Sigmoid colon (tissue), 7 donors: ENCODE data around the gene SLC22A13. TPM values are rescaled to one million over a fixed set of nuclear protein-coding genes. Genes with fewer than 3 reads are reported as not detected.

ENCODE experiments used
- DNase-seq: peaks from one replicate; pipeline ENCODE4 v3.0.0-alpha.2; 2019
- H3K27ac ChIP-seq, 4 donors: fragments of 200-600 bp; sonication (generic); one replicate each; pipeline ENCODE4 v1.5.1; 2016 to 2019; ENCODE audit warnings: mild to moderate bottlenecking in 1 of 4
- H3K27me3 ChIP-seq, 3 donors: fragments of 200-600 bp; sonication (generic); one replicate each; pipeline ENCODE4 v1.5.1; 2019; ENCODE audit warnings: mild to moderate bottlenecking in 1 of 3
- H3K36me3 ChIP-seq, 4 donors: fragments of 200-600 bp; sonication (generic); one replicate each; pipeline ENCODE4 v1.5.1; 2016 to 2019
- H3K4me1 ChIP-seq, 4 donors: fragments of 200-600 bp; sonication (generic); one replicate each; pipeline ENCODE4 v1.5.1; 2017 to 2019
- H3K4me3 ChIP-seq, 4 donors: fragments of 200-600 bp; sonication (generic); one replicate each; pipeline ENCODE4 v1.5.1; 2017 to 2019; ENCODE audit warnings: mild to moderate bottlenecking in 2 of 4, moderate library complexity in 1 of 4
- H3K9me3 ChIP-seq, 4 donors: fragments of 200-600 bp in 3 of 4; sonication (generic) in 3 of 4; one replicate each; pipeline versions ENCODE4 v1.5.1 to v1.6.1; 2013 to 2019
- EP300 ChIP-seq, 4 donors: sonication (generic); formaldehyde crosslinking; IDR thresholded peaks; one replicate each; pipeline ENCODE4 v1.6.1; 2017; ENCODE audit warnings: antibody characterized with exemption in 4 of 4
- POLR2A ChIP-seq, 2 donors: fragments of 450-650 bp; IDR thresholded peaks; one replicate each; pipeline ENCODE4 v1.6.1; 2016; ENCODE audit warnings: antibody characterized with exemption in 2 of 2, mild to moderate bottlenecking in 2 of 2, moderate library complexity in 2 of 2
- POLR2AphosphoS5 ChIP-seq, 4 donors: sonication (generic); formaldehyde crosslinking; IDR thresholded peaks; one replicate each; pipeline ENCODE4 v1.6.1; 2017; ENCODE audit warnings: antibody characterized with exemption in 4 of 4
- WGBS, 2 donors: extraction: QIAGEN DNeasy Blood & Tissue Kit; methylation state at CpG; one replicate each; pipeline ENCODE4 v1.1.7; 2013; 5-methylcytosine and 5-hydroxymethylcytosine counted together
- intact Hi-C: fragments of 100-400 bp; cut with DNase I; formaldehyde crosslinking; loops from one replicate; pipeline ENCODE4 v1.15.1; 2023
- polyA plus RNA-seq, 3 donors: library from polyadenylated mRNA; stranded (reverse); fragments of 200-250 nt; gene quantifications; one replicate each; pipeline ENCODE4 v1.2.3, GENCODE V29; 2013
- total RNA-seq, 4 donors: library from RNA; depleted of rRNA; stranded (reverse); fragments of >200 nt; gene quantifications; one replicate each; pipeline ENCODE4 v1.1.0, GENCODE V29; 2016
- TF ChIP-seq, protein P1 (sequence below), 4 experiments: fragments of 450-650 bp in 3 of 4; fragments of 200-600 bp in 1 of 4; IDR thresholded peaks; one replicate each; pipeline ENCODE4 v1.5.1; 2016 to 2019; ENCODE audit warnings: antibody characterized with exemption in 4 of 4, mild to moderate bottlenecking in 3 of 4, moderate library complexity in 2 of 4
- donor health status: healthy with polysubstance abuse.
- donor health status: Bipolar disorder and iron deficiency.
- donor health status: healthy.

The SLC22A13 gene
- total and polyA plus RNA-seq, 7 donors = 0.17 to 2.1 TPM; not detected in 5

- Histone ChIP-seq H3K9me3 (no peaks in the 10 kb centered on the region), H3K27me3 (no peaks in the 10 kb centered on the region), H3K27ac (no peak overlapping the region), H3K36me3 (peaks cover 0 to 68% (median 7%) of the 10 kb centered on the region in 4 donors), H3K4me1 (no peaks in the 10 kb centered on the region), H3K4me3 (no peak overlapping the region)
- intact Hi-C loops = no loop called here
- TF ChIP-seq EP300 (IDR thresholded peaks at IDR 0.05) (no peak), POLR2AphosphoS5 (IDR thresholded peaks at IDR 0.05) (no peak), POLR2A (IDR thresholded peaks at IDR 0.05) (no peak)
- TF ChIP-seq, protein P1, sequence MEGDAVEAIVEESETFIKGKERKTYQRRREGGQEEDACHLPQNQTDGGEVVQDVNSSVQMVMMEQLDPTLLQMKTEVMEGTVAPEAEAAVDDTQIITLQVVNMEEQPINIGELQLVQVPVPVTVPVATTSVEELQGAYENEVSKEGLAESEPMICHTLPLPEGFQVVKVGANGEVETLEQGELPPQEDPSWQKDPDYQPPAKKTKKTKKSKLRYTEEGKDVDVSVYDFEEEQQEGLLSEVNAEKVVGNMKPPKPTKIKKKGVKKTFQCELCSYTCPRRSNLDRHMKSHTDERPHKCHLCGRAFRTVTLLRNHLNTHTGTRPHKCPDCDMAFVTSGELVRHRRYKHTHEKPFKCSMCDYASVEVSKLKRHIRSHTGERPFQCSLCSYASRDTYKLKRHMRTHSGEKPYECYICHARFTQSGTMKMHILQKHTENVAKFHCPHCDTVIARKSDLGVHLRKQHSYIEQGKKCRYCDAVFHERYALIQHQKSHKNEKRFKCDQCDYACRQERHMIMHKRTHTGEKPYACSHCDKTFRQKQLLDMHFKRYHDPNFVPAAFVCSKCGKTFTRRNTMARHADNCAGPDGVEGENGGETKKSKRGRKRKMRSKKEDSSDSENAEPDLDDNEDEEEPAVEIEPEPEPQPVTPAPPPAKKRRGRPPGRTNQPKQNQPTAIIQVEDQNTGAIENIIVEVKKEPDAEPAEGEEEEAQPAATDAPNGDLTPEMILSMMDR (IDR thresholded peaks at IDR 0.05) = no peak
- 96 to 97% methylated on average over 4 of the region's 4 CpGs for WGBS, 2 donors
- no peak for DNase-seq
Measured at GRCh38 chr3:38224357-38224756, 41.3 kb upstream of the SLC22A13 start.

GRCh38 chr3:38226273-38226672, 39.3 kb upstream of the SLC22A13 start:
- no peaks in the 10 kb centered on the region for H3K27me3 ChIP-seq
- H3K27ac ChIP-seq = no peak overlapping the region
- H3K36me3 ChIP-seq = peaks cover 0 to 83% (median 7%) of the 10 kb centered on the region in 4 donors
- intact Hi-C loops = no loop called here
- no peak for DNase-seq
- H3K4me3 ChIP-seq = no peak overlapping the region
- 98 to 100% methylated on average over 2 of the region's 2 CpGs for whole genome bisulfite sequencing, 2 donors
- TF ChIP-seq POLR2A (IDR thresholded peaks at IDR 0.05) = no peak
- H3K9me3 ChIP-seq = no peaks in the 10 kb centered on the region
- no peaks in the 10 kb centered on the region for H3K4me1 ChIP-seq

DNA sequence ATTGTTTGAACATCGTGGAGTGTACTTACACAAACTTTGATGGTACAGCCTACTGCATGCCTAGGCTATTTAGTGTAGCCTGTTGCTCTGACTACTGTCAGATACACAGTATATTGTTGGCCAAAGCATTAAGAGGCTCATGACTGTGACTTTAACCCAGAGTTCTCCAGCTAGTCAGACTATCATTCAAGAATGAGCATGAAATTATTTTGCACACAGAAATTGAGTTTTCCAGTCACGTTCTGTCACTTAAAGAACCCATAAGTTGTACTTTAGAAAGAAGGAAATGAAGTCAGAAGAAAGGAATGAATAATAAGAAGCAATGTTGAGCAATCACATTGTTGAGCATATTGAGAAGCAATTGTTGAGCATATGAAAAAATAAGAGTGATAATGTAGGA, 37.6 kb upstream of the SLC22A13 start:
- intact Hi-C loops = no loop called here
- TF ChIP-seq, protein P1 (IDR thresholded peaks at IDR 0.05) = no peak
- TF ChIP-seq POLR2AphosphoS5 (IDR thresholded peaks at IDR 0.05) = no peak
- TF ChIP-seq POLR2A (IDR thresholded peaks at IDR 0.05) = no peak
- no peak for TF ChIP-seq EP300 (IDR thresholded peaks at IDR 0.05)
- 80 to 81% methylated on average over 2 of the region's 2 CpGs for WGBS, 2 donors

GRCh38 chr3:38229036-38229435, 36.6 kb upstream of the SLC22A13 start:
- Histone ChIP-seq H3K27ac (no peak overlapping the region), H3K9me3 (no peaks in the 10 kb centered on the region), H3K4me1 (no peaks in the 10 kb centered on the region), H3K36me3 (peaks cover 0 to 62% (median 4%) of the 10 kb centered on the region in 4 donors), H3K4me3 (no peak overlapping the region), H3K27me3 (no peaks in the 10 kb centered on the region)
- TF ChIP-seq POLR2AphosphoS5 (IDR thresholded peaks at IDR 0.05) = no peak
- TF ChIP-seq, protein P1 (IDR thresholded peaks at IDR 0.05) = no peak
- TF ChIP-seq POLR2A (IDR thresholded peaks at IDR 0.05) = no peak
- no peak for TF ChIP-seq EP300 (IDR thresholded peaks at IDR 0.05)
- 87 to 91% methylated on average over 1 of the region's 1 CpG for WGBS, 2 donors
- intact Hi-C loops = no loop called here
- no peak for DNase-seq

More for the DNA sequence above, 37.6 kb upstream of the SLC22A13 start:
- no peaks in the 10 kb centered on the region for H3K27me3 ChIP-seq
- H3K36me3 ChIP-seq = peaks cover 0 to 71% (median 7%) of the 10 kb centered on the region in 4 donors
- no peaks in the 10 kb centered on the region for H3K4me1 ChIP-seq
- H3K4me3 ChIP-seq = no peak overlapping the region
- no peak for DNase-seq
- no peak overlapping the region for H3K27ac ChIP-seq
- H3K9me3 ChIP-seq = no peaks in the 10 kb centered on the region

- WGBS, 2 donors = 87 to 90% methylated on average over 2 of the region's 2 CpGs
- intact Hi-C loops = no loop called here
Measured at GRCh38 chr3:38232701-38233100, 32.9 kb upstream of the SLC22A13 start.

More at GRCh38 chr3:38232701-38233100, 32.9 kb upstream of the SLC22A13 start:
- H3K4me1 ChIP-seq = no peaks in the 10 kb centered on the region
- no peaks in the 10 kb centered on the region for H3K9me3 ChIP-seq
- H3K4me3 ChIP-seq = no peak overlapping the region
- DNase-seq = no peak
- H3K36me3 ChIP-seq = peaks cover 0 to 44% (median 7%) of the 10 kb centered on the region in 4 donors
- H3K27me3 ChIP-seq = no peaks in the 10 kb centered on the region
- no peak overlapping the region for H3K27ac ChIP-seq
- TF ChIP-seq, protein P1 (IDR thresholded peaks at IDR 0.05) = no peak
- TF ChIP-seq POLR2AphosphoS5 (IDR thresholded peaks at IDR 0.05) (no peak), POLR2A (IDR thresholded peaks at IDR 0.05) (no peak), EP300 (IDR thresholded peaks at IDR 0.05) (no peak)
